ENCODE results near the gene DYNLT1. TPM values are rescaled to one million over a fixed set of nuclear protein-coding genes. Genes with fewer than 3 reads are reported as not detected.

Gene DYNLT1
- total and polyA plus RNA-seq, 9 of the 15 experiments (the other 6 are each of a cell fraction or from before 2014, with no cell fraction given) = 42.2 to 583 (median 127) TPM

DNA sequence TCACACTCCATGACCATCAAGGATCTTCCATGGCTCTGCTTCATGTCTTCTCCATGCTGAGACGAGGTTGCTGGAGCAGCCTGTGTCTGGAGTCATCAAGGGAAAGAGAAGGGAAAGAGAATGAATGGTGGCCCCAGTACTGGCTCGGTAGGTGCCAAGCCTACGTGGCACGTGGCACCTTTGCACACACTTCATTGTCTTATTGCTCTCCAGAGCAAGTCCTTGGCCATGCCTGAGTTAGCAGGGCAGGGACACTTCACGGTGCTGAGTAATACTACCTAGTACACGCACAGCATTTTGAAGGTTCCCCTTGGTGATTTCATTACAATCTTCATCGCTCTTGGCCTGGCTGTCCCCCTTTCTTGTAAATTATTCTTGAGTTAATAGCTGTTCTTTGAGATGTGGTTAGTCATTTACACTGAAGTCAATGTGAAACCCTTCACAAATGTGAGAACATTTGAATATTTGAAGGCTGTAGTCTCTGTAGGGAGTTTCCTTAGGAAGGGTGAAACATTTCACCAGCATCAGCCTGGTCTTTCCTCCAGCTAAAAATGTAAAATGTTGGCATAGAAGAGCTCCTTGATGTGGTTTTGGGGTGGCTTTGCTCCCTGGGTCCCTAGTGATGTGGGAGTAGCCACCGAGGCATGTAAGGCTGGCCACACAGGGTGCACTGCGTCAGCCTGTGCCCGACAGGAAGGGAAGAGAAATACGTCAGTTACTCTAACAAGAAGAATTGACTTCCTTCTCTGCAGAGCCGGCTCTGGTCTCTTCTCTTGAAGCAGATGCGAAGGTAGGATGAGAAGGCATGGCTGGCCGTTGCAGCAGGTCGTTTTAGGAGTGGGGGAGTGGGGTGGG lies 5.0 kb upstream of the DYNLT1 start, which contains the start of gene SYTL3 (continued):
- TF ChIP-seq, protein P1, sequence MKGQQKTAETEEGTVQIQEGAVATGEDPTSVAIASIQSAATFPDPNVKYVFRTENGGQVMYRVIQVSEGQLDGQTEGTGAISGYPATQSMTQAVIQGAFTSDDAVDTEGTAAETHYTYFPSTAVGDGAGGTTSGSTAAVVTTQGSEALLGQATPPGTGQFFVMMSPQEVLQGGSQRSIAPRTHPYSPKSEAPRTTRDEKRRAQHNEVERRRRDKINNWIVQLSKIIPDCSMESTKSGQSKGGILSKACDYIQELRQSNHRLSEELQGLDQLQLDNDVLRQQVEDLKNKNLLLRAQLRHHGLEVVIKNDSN (CRISPR knock-in tag; IDR thresholded peaks at IDR 0.05) = peak; percentile 32; the same call in 1 of the 2 replicates
- no peak for TF ChIP-seq ZNF253 (CRISPR knock-in tag; conservative IDR thresholded peaks at IDR 0.05)
- TF ChIP-seq, protein P2, sequence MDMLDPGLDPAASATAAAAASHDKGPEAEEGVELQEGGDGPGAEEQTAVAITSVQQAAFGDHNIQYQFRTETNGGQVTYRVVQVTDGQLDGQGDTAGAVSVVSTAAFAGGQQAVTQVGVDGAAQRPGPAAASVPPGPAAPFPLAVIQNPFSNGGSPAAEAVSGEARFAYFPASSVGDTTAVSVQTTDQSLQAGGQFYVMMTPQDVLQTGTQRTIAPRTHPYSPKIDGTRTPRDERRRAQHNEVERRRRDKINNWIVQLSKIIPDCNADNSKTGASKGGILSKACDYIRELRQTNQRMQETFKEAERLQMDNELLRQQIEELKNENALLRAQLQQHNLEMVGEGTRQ (CRISPR knock-in tag; IDR thresholded peaks at IDR 0.05) = no peak
- no peak for TF ChIP-seq GABPB2 (CRISPR knock-in tag; conservative IDR thresholded peaks at IDR 0.05)
- 0 out of 4 replicates have a peak, but pooled peaks of 1 of the 2 experiments have one; percentile 17 for TF ChIP-seq FOXA3 (CRISPR knock-in tag; conservative IDR thresholded peaks at IDR 0.05 in 1 of 2, IDR thresholded peaks at IDR 0.05 in 1 of 2)
- no peak for TF ChIP-seq NR2C1 (IDR thresholded peaks at IDR 0.05)
- TF ChIP-seq NR2C1 (tag; IDR thresholded peaks at IDR 0.05) = no peak
- TF ChIP-seq MIER1 (IDR thresholded peaks at IDR 0.05; ENCODE audit: low read depth) = no peak
- TF ChIP-seq, protein P3, sequence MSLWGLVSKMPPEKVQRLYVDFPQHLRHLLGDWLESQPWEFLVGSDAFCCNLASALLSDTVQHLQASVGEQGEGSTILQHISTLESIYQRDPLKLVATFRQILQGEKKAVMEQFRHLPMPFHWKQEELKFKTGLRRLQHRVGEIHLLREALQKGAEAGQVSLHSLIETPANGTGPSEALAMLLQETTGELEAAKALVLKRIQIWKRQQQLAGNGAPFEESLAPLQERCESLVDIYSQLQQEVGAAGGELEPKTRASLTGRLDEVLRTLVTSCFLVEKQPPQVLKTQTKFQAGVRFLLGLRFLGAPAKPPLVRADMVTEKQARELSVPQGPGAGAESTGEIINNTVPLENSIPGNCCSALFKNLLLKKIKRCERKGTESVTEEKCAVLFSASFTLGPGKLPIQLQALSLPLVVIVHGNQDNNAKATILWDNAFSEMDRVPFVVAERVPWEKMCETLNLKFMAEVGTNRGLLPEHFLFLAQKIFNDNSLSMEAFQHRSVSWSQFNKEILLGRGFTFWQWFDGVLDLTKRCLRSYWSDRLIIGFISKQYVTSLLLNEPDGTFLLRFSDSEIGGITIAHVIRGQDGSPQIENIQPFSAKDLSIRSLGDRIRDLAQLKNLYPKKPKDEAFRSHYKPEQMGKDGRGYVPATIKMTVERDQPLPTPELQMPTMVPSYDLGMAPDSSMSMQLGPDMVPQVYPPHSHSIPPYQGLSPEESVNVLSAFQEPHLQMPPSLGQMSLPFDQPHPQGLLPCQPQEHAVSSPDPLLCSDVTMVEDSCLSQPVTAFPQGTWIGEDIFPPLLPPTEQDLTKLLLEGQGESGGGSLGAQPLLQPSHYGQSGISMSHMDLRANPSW (CRISPR knock-in tag; IDR thresholded peaks at IDR 0.05) = no peak
- no peak for TF ChIP-seq ZFP1 (CRISPR knock-in tag; IDR thresholded peaks at IDR 0.05)
- TF ChIP-seq MAX (CRISPR knock-in tag; IDR thresholded peaks at IDR 0.05) = peak; percentile 40; the same call in 1 of the 2 replicates
- no peak for TF ChIP-seq NR1H2 (CRISPR knock-in tag; IDR thresholded peaks at IDR 0.05)
- TF ChIP-seq ZNF583 (CRISPR knock-in tag; IDR thresholded peaks at IDR 0.05) = no peak
- peak; percentile 19; the same call in 1 of the 2 replicates for TF ChIP-seq CREM (IDR thresholded peaks at IDR 0.05; ENCODE audit: low read depth)
- no peak for TF ChIP-seq TCF7L2 (IDR thresholded peaks at IDR 0.05; ENCODE audit: low read depth, low read length)
- TF ChIP-seq, protein P4, sequence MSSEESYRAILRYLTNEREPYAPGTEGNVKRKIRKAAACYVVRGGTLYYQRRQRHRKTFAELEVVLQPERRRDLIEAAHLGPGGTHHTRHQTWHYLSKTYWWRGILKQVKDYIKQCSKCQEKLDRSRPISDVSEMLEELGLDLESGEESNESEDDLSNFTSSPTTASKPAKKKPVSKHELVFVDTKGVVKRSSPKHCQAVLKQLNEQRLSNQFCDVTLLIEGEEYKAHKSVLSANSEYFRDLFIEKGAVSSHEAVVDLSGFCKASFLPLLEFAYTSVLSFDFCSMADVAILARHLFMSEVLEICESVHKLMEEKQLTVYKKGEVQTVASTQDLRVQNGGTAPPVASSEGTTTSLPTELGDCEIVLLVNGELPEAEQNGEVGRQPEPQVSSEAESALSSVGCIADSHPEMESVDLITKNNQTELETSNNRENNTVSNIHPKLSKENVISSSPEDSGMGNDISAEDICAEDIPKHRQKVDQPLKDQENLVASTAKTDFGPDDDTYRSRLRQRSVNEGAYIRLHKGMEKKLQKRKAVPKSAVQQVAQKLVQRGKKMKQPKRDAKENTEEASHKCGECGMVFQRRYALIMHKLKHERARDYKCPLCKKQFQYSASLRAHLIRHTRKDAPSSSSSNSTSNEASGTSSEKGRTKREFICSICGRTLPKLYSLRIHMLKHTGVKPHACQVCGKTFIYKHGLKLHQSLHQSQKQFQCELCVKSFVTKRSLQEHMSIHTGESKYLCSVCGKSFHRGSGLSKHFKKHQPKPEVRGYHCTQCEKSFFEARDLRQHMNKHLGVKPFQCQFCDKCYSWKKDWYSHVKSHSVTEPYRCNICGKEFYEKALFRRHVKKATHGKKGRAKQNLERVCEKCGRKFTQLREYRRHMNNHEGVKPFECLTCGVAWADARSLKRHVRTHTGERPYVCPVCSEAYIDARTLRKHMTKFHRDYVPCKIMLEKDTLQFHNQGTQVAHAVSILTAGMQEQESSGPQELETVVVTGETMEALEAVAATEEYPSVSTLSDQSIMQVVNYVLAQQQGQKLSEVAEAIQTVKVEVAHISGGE (CRISPR knock-in tag; IDR thresholded peaks at IDR 0.05) = no peak
- no peak for TF ChIP-seq RBM17 (IDR thresholded peaks at IDR 0.05; ENCODE audit: borderline replicate concordance, low read depth, low read length)
- TF ChIP-seq GABPA (tag; conservative IDR thresholded peaks at IDR 0.05; ENCODE audit: low read depth) = peak; percentile 38; the same call in 1 of the 2 replicates
- TF ChIP-seq POLR3A (IDR thresholded peaks at IDR 0.05; ENCODE audit: borderline replicate concordance, extremely low read depth, insufficient read depth, insufficient read length) = no peak
